Cerebellar nuclear complex (tissue), 1 donor: ENCODE data around the gene LFNG.

Experiments used
- DNase-seq, 2 experiments: peaks; one replicate each; lab custom pipeline; 2025; lab: John Stamatoyannopoulos, UW

The LFNG gene

GRCh38 chr7:2572101-2572842 lies 52.7 kb downstream of the LFNG start:
- no peak for DNase-seq

- no peak for DNase-seq
These were observed 54.2 kb downstream of the LFNG start for GRCh38 chr7:2573761-2574160.

- no peak for DNase-seq
These were observed 55.6 kb downstream of the LFNG start for GRCh38 chr7:2575046-2575732.

- DNase-seq = no peak
These were observed 56.3 kb downstream of the LFNG start for GRCh38 chr7:2575733-2576340.

GRCh38 chr7:2576742-2577491 lies 57.3 kb downstream of the LFNG start:
- DNase-seq = no peak
